ENCODE results near the gene PHF2.

Gene PHF2

DNA sequence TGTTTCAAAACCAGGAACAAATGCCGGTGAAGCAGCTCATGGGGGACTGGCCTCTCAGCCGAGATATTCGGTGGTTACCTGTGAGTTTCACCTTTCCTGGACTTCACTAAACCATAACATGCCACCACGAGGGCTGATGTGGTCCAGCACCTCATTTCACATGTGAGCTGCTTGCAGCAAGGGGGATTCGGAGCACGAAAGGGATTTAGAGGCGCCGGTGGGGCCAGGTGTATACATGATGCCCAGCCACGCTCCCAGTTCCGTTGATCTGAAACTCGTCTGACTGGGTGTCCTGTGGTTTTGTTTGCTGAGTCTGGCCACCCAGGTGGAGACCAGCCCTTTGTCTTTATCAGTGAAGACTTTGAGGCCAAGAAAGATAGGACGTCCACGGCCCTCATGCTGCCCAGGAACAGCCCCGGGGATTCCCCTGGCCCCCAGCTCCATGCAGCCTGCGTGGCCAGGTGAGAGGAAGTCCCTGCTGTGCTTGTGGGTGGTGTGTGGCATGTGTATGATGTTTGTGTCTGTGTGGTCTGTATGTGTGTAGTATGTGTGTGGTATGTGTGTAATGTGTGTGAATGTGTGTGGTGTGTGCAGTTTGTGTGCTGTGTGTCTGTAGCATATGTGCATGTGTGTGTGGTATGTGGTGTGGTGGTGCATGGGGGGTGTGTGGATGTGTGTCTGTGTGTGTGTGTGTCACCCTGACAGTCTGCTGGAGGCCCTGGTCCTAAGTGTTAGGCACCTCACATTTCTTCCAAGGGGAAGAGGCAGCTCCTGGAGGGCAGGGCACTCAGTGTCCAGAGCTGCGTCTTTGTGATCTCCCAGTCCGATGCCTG is 23.4 kb downstream of the PHF2 start:
- TF ChIP-seq NFRKB (IDR thresholded peaks at IDR 0.05), result no peak
- TF ChIP-seq LEF1 (IDR thresholded peaks at IDR 0.05; ENCODE audit: borderline replicate concordance), result no peak
- TF ChIP-seq FOXM1 (IDR thresholded peaks at IDR 0.05; ENCODE audit: borderline replicate concordance), result no peak
- TF ChIP-seq FOXK2 (IDR thresholded peaks at IDR 0.05), result no peak
- no peak for TF ChIP-seq HDGF (IDR thresholded peaks at IDR 0.05; ENCODE audit: borderline replicate concordance)
- no peak for TF ChIP-seq SP1 (IDR thresholded peaks at IDR 0.05)
- TF ChIP-seq ELF4 (IDR thresholded peaks at IDR 0.05), result no peak
- TF ChIP-seq L3MBTL2 (conservative IDR thresholded peaks at IDR 0.05), result no peak
- TF ChIP-seq ZNF384 (IDR thresholded peaks at IDR 0.05), result no peak
- no peak for TF ChIP-seq TARDBP (IDR thresholded peaks at IDR 0.05)
- no peak for TF ChIP-seq CTBP1 (IDR thresholded peaks at IDR 0.05; ENCODE audit: borderline replicate concordance)
- no peak for TF ChIP-seq FOXA1 (IDR thresholded peaks at IDR 0.05)
- TF ChIP-seq ARNT (IDR thresholded peaks at IDR 0.05), result no peak
- CTCF ChIA-PET, result no interaction called here
- POLR2A ChIA-PET, result no interaction called here

DNA sequence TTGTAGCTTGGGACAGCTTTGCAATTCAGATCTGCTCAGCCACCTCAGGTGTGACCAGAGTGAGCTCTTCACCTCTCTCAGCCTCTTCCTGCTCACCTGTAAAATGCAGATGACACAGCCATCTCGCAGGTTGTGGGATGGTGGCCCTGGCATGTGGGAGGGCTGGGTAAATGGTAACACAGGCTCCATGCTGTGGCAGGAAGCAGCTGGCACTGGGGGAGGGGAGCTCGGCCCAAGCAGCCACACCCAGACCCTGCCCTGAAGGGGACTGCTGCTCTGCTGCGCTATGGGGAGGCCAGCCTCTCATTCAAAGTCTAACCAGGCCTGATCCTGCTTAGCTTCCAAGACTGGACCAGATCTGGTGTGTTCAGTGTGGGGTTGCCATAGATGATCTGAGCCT is 24.1 kb downstream of the PHF2 start:
- POLR2A ChIA-PET, result no interaction called here
- CTCF ChIA-PET, result no interaction called here
- TF ChIP-seq L3MBTL2 (conservative IDR thresholded peaks at IDR 0.05), result no peak
- no peak for TF ChIP-seq TARDBP (IDR thresholded peaks at IDR 0.05)
- TF ChIP-seq SUZ12 (IDR thresholded peaks at IDR 0.05), result no peak
- TF ChIP-seq ARNT (IDR thresholded peaks at IDR 0.05), result no peak
- no peak for TF ChIP-seq ELF4 (IDR thresholded peaks at IDR 0.05)
- no peak for TF ChIP-seq FOXA1 (IDR thresholded peaks at IDR 0.05)
- TF ChIP-seq, protein P1, sequence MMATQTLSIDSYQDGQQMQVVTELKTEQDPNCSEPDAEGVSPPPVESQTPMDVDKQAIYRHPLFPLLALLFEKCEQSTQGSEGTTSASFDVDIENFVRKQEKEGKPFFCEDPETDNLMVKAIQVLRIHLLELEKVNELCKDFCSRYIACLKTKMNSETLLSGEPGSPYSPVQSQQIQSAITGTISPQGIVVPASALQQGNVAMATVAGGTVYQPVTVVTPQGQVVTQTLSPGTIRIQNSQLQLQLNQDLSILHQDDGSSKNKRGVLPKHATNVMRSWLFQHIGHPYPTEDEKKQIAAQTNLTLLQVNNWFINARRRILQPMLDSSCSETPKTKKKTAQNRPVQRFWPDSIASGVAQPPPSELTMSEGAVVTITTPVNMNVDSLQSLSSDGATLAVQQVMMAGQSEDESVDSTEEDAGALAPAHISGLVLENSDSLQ (IDR thresholded peaks at IDR 0.05), result no peak
- no peak for TF ChIP-seq BHLHE40 (IDR thresholded peaks at IDR 0.05; ENCODE audit: borderline replicate concordance)
- TF ChIP-seq SP1 (IDR thresholded peaks at IDR 0.05), result no peak
- no peak for TF ChIP-seq CTBP1 (IDR thresholded peaks at IDR 0.05; ENCODE audit: borderline replicate concordance)
- no peak for TF ChIP-seq NFRKB (IDR thresholded peaks at IDR 0.05)
- no peak for TF ChIP-seq ZNF384 (IDR thresholded peaks at IDR 0.05)
- TF ChIP-seq FOXM1 (IDR thresholded peaks at IDR 0.05; ENCODE audit: borderline replicate concordance), result no peak
- no peak for TF ChIP-seq FOXK2 (IDR thresholded peaks at IDR 0.05)
- TF ChIP-seq LEF1 (IDR thresholded peaks at IDR 0.05; ENCODE audit: borderline replicate concordance), result no peak
- no peak for TF ChIP-seq HDGF (IDR thresholded peaks at IDR 0.05; ENCODE audit: borderline replicate concordance)
- no peak for DNase-seq (ENCODE audit: extremely low spot score)

More for the DNA sequence above, 23.4 kb downstream of the PHF2 start:
- no peak for DNase-seq (ENCODE audit: extremely low spot score)

DNA sequence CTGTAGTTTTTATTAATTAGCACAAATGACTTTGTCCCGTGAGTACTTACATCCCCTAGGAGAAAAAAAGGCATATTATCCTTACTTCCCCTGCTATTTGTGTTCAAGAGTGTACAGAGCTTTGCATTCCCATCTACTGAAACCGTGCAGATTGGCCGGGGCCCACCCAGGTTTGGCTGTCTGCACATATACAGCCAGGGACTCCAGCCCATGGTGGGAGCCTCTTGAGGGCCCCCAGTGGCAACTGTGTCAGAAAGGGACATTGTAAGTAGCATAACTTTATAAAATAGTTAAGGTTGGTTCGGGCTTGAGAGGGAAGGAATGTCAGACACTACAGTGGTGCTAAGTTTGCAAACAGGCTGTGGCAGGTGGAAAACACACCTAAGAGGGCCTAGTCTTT is 24.7 kb downstream of the PHF2 start:
- no peak for TF ChIP-seq L3MBTL2 (conservative IDR thresholded peaks at IDR 0.05)
- no peak for TF ChIP-seq ZNF384 (IDR thresholded peaks at IDR 0.05)
- no peak for TF ChIP-seq FOXA1 (IDR thresholded peaks at IDR 0.05)
- no peak for TF ChIP-seq HDGF (IDR thresholded peaks at IDR 0.05; ENCODE audit: borderline replicate concordance)
- no peak for TF ChIP-seq CTBP1 (IDR thresholded peaks at IDR 0.05; ENCODE audit: borderline replicate concordance)
- TF ChIP-seq, protein P1 (IDR thresholded peaks at IDR 0.05), result no peak
- no peak for TF ChIP-seq SUZ12 (IDR thresholded peaks at IDR 0.05)
- no peak for TF ChIP-seq FOXM1 (IDR thresholded peaks at IDR 0.05; ENCODE audit: borderline replicate concordance)
- TF ChIP-seq NFRKB (IDR thresholded peaks at IDR 0.05), result no peak
- no peak for TF ChIP-seq SP1 (IDR thresholded peaks at IDR 0.05)
- TF ChIP-seq LEF1 (IDR thresholded peaks at IDR 0.05; ENCODE audit: borderline replicate concordance), result no peak
- TF ChIP-seq ELF4 (IDR thresholded peaks at IDR 0.05), result no peak
- TF ChIP-seq BHLHE40 (IDR thresholded peaks at IDR 0.05; ENCODE audit: borderline replicate concordance), result no peak
- TF ChIP-seq ARNT (IDR thresholded peaks at IDR 0.05), result no peak
- TF ChIP-seq TARDBP (IDR thresholded peaks at IDR 0.05), result no peak
- TF ChIP-seq FOXK2 (IDR thresholded peaks at IDR 0.05), result no peak
- POLR2A ChIA-PET, result no interaction called here
- no peak for DNase-seq (ENCODE audit: extremely low spot score)
- CTCF ChIA-PET, result interaction anchor here (0.6 kb wide), 1 partner anchor 79 kb away, joined by 3 read pairs; no protein-coding TSS in a partner anchor

DNA sequence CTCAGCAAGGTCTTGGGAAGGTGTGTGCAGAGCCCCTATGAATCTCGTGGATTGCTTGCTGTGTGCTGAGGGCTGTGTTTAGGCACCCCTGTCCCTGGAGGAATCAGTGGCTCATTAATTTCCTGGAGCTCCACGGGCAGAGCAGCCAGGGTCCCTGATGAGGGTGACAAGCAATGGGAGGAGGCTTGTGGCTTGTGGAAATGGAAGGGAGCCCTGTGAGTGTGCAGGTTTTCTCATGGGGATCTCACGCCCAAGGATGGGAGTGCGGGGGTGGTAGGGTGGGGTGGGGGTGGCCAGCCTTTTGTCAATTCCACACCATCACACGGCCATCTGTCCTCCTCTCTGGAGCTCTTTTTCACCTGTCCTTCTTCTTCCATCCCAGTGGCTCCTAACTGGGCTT is 25.3 kb downstream of the PHF2 start:
- CTCF ChIA-PET, result interaction anchor here (0.6 kb wide), 1 partner anchor 78 kb away, joined by 3 read pairs; no protein-coding TSS in a partner anchor
- TF ChIP-seq ELF4 (IDR thresholded peaks at IDR 0.05) (no peak), FOXM1 (IDR thresholded peaks at IDR 0.05; ENCODE audit: borderline replicate concordance) (no peak), BHLHE40 (IDR thresholded peaks at IDR 0.05; ENCODE audit: borderline replicate concordance) (no peak), CTBP1 (IDR thresholded peaks at IDR 0.05; ENCODE audit: borderline replicate concordance) (no peak)
- DNase-seq (ENCODE audit: extremely low spot score), result no peak
- POLR2A ChIA-PET, result no interaction called here

DNA sequence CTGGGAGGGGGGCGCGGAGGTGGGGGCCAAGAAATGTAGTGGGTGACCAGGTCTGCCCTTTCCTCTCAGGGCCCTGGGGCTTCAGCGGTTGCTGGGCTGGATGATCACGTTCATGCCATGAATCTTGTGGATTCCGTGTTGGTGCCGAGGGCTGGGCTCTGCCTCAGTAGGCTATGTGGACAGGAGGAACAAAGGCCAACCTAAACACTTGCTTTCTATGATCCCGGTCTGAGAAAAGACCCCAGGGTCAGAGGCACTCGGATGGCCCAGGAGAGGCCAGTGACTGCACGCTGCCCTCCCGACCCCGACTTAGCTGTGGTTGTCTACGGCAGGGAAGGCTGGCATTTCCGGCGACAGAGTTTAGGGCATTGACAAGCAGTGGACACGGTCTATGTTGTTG is 26.6 kb downstream of the PHF2 start:
- POLR2A ChIA-PET, result no interaction called here
- DNase-seq (ENCODE audit: extremely low spot score), result no peak
- CTCF ChIA-PET, result no interaction called here
- no peak for TF ChIP-seq FOXM1 (IDR thresholded peaks at IDR 0.05; ENCODE audit: borderline replicate concordance)
- TF ChIP-seq SUZ12 (IDR thresholded peaks at IDR 0.05), result no peak
- no peak for TF ChIP-seq ZNF384 (IDR thresholded peaks at IDR 0.05)
- no peak for TF ChIP-seq LEF1 (IDR thresholded peaks at IDR 0.05; ENCODE audit: borderline replicate concordance)
- TF ChIP-seq BHLHE40 (IDR thresholded peaks at IDR 0.05; ENCODE audit: borderline replicate concordance), result no peak
- TF ChIP-seq SP1 (IDR thresholded peaks at IDR 0.05), result no peak
- TF ChIP-seq, protein P1 (IDR thresholded peaks at IDR 0.05), result no peak
- TF ChIP-seq CTBP1 (IDR thresholded peaks at IDR 0.05; ENCODE audit: borderline replicate concordance), result no peak
- no peak for TF ChIP-seq ARNT (IDR thresholded peaks at IDR 0.05)
- no peak for TF ChIP-seq FOXA1 (IDR thresholded peaks at IDR 0.05)
- no peak for TF ChIP-seq L3MBTL2 (conservative IDR thresholded peaks at IDR 0.05)
- no peak for TF ChIP-seq ELF4 (IDR thresholded peaks at IDR 0.05)
- no peak for TF ChIP-seq NFRKB (IDR thresholded peaks at IDR 0.05)
- TF ChIP-seq FOXK2 (IDR thresholded peaks at IDR 0.05), result no peak
- no peak for TF ChIP-seq HDGF (IDR thresholded peaks at IDR 0.05; ENCODE audit: borderline replicate concordance)
- no peak for TF ChIP-seq TARDBP (IDR thresholded peaks at IDR 0.05)

Data from HEK293T (cell line).